Pancreas (tissue), 10 donors: ENCODE results near the gene EXOC1. TPM values are rescaled to one million over a fixed set of nuclear protein-coding genes. Genes with fewer than 3 reads are reported as not detected.
A peak's percentile ranks its signal among the peaks of the same experiment; 100 is the strongest.

ENCODE experiments used
- ATAC-seq, 4 donors: fragments of 200-7000 bp; cut with Tn5 transposase; one replicate each; pipeline versions ENCODE4 v1.8.0 to v1.9.1; 2020; ENCODE audit warnings: mild to moderate bottlenecking in 4 of 4, moderate library complexity in 4 of 4
- DNase-seq, 6 donors: peaks; one replicate each; pipeline ENCODE4 v3.0.0-alpha.2; 2020
- FAIRE-seq: peaks from 2 replicates; lab custom pipeline; 2012; peaks lifted over from hg19 to GRCh38; lab: Jason Lieb, UNC
- H3K27ac ChIP-seq, 4 donors: fragments of 200-600 bp; sonication (generic); 1 replicate in 3 of 4; 2 replicates in 1 of 4; pipeline versions ENCODE4 v1.5.0 to v1.8.0; 2020
- H3K27me3 ChIP-seq, 4 donors: fragments of 200-600 bp; one replicate each; pipeline ENCODE4 v1.8.0; 2021
- H3K36me3 ChIP-seq, 3 donors: fragments of 200-600 bp; sonication (generic) in 1 of 3; one replicate each; pipeline versions ENCODE4 v1.5.0 to v1.8.0; 2020 to 2021
- H3K4me1 ChIP-seq, 3 donors: fragments of 200-600 bp; one replicate each; pipeline ENCODE4 v1.8.0; 2021
- H3K4me3 ChIP-seq, 4 donors: fragments of 200-600 bp; sonication (generic) in 2 of 4; one replicate each; pipeline versions ENCODE4 v1.5.0 to v1.8.0; 2020 to 2021
- H3K9me3 ChIP-seq, 4 donors: fragments of 200-600 bp; one replicate each; pipeline ENCODE4 v1.8.0; 2021
- CTCF ChIP-seq, 4 donors: fragments of 200-600 bp; sonication (generic) in 3 of 4; IDR thresholded peaks; one replicate each; pipeline versions ENCODE4 v1.5.0 to v1.8.0; 2021; ENCODE audit warnings: antibody characterized with exemption in 4 of 4
- WGBS, 2 donors: extraction: QIAGEN DNeasy Blood & Tissue Kit; methylation state at CpG; one replicate each; pipeline ENCODE4 v1.1.7; 2013; 5-methylcytosine and 5-hydroxymethylcytosine counted together
- intact Hi-C, 3 donors: fragments of 100-400 bp; cut with DNase I; formaldehyde crosslinking; loops; one replicate each; pipeline versions ENCODE4 v1.11.1 to v1.14.2; 2022
- polyA plus RNA-seq, 2 donors: library from polyadenylated mRNA; stranded (reverse); fragments of 200-250 nt; gene quantifications; one replicate each; pipeline ENCODE4 v1.2.3, GENCODE V29; 2013
- total RNA-seq, 6 donors: library from RNA; stranded (reverse); fragmentation: NEBNext Ultra II Directional in 4 of 6; extraction: Animal tissue kit (Norgen Biotek cat#: 25700) in 4 of 6; gene quantifications; one replicate each; pipeline versions ENCODE4 v1.2.1 to v1.2.4, GENCODE V29; 2021 to 2023
- donor health status: healthy with polysubstance abuse.
- donor health status: DM: no; HTN: no; CAD: no; lungs with moderate emphysema.
- donor health status: DM: no; HTN: no; CAD: no.
- donor health status: control.
- donor health status: control.
- donor health status: Bipolar disorder and iron deficiency.
- donor health status: DM: yes; HTN: yes; CAD: no.
- donor health status: DM: no; HTN: no; CAD: no.
- donor health status: DM: no; HTN: no; CAD: no.
- donor health status: DM: yes; HTN: yes; CAD: no.

Gene EXOC1
- total and polyA plus RNA-seq, 8 donors: 8.2 to 21.7 (median 11.0) TPM

- TF ChIP-seq CTCF (IDR thresholded peaks at IDR 0.05): no peak
- intact Hi-C loops: no loop called here
- ATAC-seq (no peak), FAIRE-seq (peak; percentile 23), DNase-seq (no peak)
- H3K27ac ChIP-seq: no peak overlapping the region
- H3K4me1 ChIP-seq: no peaks in the 10 kb centered on the region
- peaks cover 0 to under 1% (median 0%) of the 10 kb centered on the region in 3 donors for H3K36me3 ChIP-seq
- no peak overlapping the region for H3K4me3 ChIP-seq
- no peaks in the 10 kb centered on the region for H3K9me3 ChIP-seq
- H3K27me3 ChIP-seq: no peaks in the 10 kb centered on the region
These were observed 54.0 kb downstream of the EXOC1 start for GRCh38 chr4:55907469-55907868.

GRCh38 chr4:55910140-55910539 lies 56.7 kb downstream of the EXOC1 start:
- intact Hi-C loops: no loop called here
- Histone ChIP-seq H3K9me3 (no peaks in the 10 kb centered on the region), H3K4me3 (no peak overlapping the region), H3K4me1 (no peaks in the 10 kb centered on the region), H3K27ac (no peak overlapping the region), H3K27me3 (no peaks in the 10 kb centered on the region), H3K36me3 (no peaks in the 10 kb centered on the region)
- no peak for TF ChIP-seq CTCF (IDR thresholded peaks at IDR 0.05)
- DNase-seq (no peak), FAIRE-seq (no peak), ATAC-seq (no peak)
- WGBS, 2 donors: 87 to 100% methylated on average over 1 of the region's 1 CpG

GRCh38 chr4:55912249-55912648 lies 58.8 kb downstream of the EXOC1 start:
- 54 to 67% methylated on average over 6 of the region's 6 CpGs for WGBS, 2 donors
- Histone ChIP-seq H3K36me3 (no peaks in the 10 kb centered on the region), H3K9me3 (no peaks in the 10 kb centered on the region), H3K27ac (no peak overlapping the region), H3K4me3 (no peak overlapping the region), H3K27me3 (no peaks in the 10 kb centered on the region), H3K4me1 (no peaks in the 10 kb centered on the region)
- no peak for TF ChIP-seq CTCF (IDR thresholded peaks at IDR 0.05)
- intact Hi-C loops: no loop called here
- no peak for ATAC-seq
- DNase-seq: no peak
- no peak for FAIRE-seq

GRCh38 chr4:55920571-55920970 lies 67.1 kb downstream of the EXOC1 start:
- no peak overlapping the region for H3K27ac ChIP-seq
- 64 to 79% methylated on average over 5 of the region's 5 CpGs for WGBS, 2 donors

More at GRCh38 chr4:55920571-55920970, 67.1 kb downstream of the EXOC1 start:
- ATAC-seq (peak in 2 of 4 donors; percentile 38 to 46), FAIRE-seq (no peak), DNase-seq (no peak)
- Histone ChIP-seq H3K4me1 (no peaks in the 10 kb centered on the region), H3K27me3 (no peaks in the 10 kb centered on the region), H3K9me3 (no peaks in the 10 kb centered on the region), H3K4me3 (no peak overlapping the region), H3K36me3 (no peaks in the 10 kb centered on the region)
- intact Hi-C loops: no loop called here
- no peak for TF ChIP-seq CTCF (IDR thresholded peaks at IDR 0.05)
